MM.1S (cell line): ENCODE results near the gene SEC22A.

Experiments used
- DNase-seq: peaks from one replicate; pipeline ENCODE4 v3.0.0-alpha.2; 2015
- H2AFZ ChIP-seq: fragments of 300-600 bp; sonication (generic); 2 replicates; pipeline ENCODE4 v1.6.0; 2016; ENCODE audit warnings: antibody characterized with exemption, low read length
- H3F3A ChIP-seq: fragments of 300-600 bp; sonication (generic); 2 replicates; pipeline ENCODE4 v1.6.1; 2016; ENCODE audit warnings: mild to moderate bottlenecking, antibody characterized with exemption, low read length, moderate library complexity, mixed read lengths; ENCODE audit not compliant: insufficient read depth
- H3K27ac ChIP-seq: fragments of 300-600 bp; sonication (generic); 2 replicates; pipeline ENCODE4 v1.5.1; 2016; ENCODE audit warnings: mild to moderate bottlenecking, low read length
- H3K27me3 ChIP-seq: fragments of 300-600 bp; sonication (generic); replicated peaks from 2 replicates; pipeline ENCODE4 v1.6.0; 2016; ENCODE audit warnings: low read length; ENCODE audit not compliant: insufficient read depth
- H3K36me3 ChIP-seq: fragments of 300-600 bp; sonication (generic); replicated peaks from 2 replicates; pipeline ENCODE4 v1.6.1; 2016; ENCODE audit warnings: mild to moderate bottlenecking, low read length, mixed read lengths; ENCODE audit not compliant: insufficient read depth
- H3K4me1 ChIP-seq: fragments of 300-600 bp; sonication (generic); 2 replicates; pipeline ENCODE4 v1.6.1; 2016; ENCODE audit warnings: low read length, mixed read lengths
- H3K4me2 ChIP-seq: fragments of 300-600 bp; sonication (generic); 2 replicates; pipeline ENCODE4 v1.6.0; 2016; ENCODE audit warnings: low read depth, low read length
- H3K4me3 ChIP-seq: fragments of 300-600 bp; sonication (generic); 2 replicates; pipeline ENCODE4 v1.5.1; 2016; ENCODE audit warnings: low read length, mixed read lengths
- H3K79me2 ChIP-seq: fragments of 300-600 bp; sonication (generic); 2 replicates; pipeline ENCODE4 v1.6.1; 2016; ENCODE audit warnings: mixed run types, low read length, mixed read lengths
- H3K9ac ChIP-seq: fragments of 300-600 bp; sonication (generic); 2 replicates; pipeline ENCODE4 v1.6.1; 2016; ENCODE audit warnings: low read length, mixed read lengths
- H3K9me2 ChIP-seq: fragments of 300-600 bp; sonication (generic); replicated peaks from 2 replicates; pipeline ENCODE4 v1.6.1; 2016; ENCODE audit warnings: mild to moderate bottlenecking, low read length, mixed read lengths; ENCODE audit not compliant: insufficient read depth
- H3K9me3 ChIP-seq: fragments of 300-600 bp; sonication (generic); replicated peaks from 2 replicates; pipeline ENCODE4 v1.6.1; 2016; ENCODE audit warnings: mild to moderate bottlenecking, low read length, mixed read lengths; ENCODE audit not compliant: insufficient read depth
- H4K20me1 ChIP-seq: fragments of 300-600 bp; sonication (generic); 2 replicates; pipeline ENCODE4 v1.6.1; 2016; ENCODE audit warnings: mild to moderate bottlenecking, low read length, moderate library complexity, mixed read lengths; ENCODE audit not compliant: insufficient read depth
- EZH2 ChIP-seq: fragments of 300-600 bp; sonication (generic); optimal IDR thresholded peaks from 2 replicates; pipeline ENCODE3; 2017; ENCODE audit warnings: low read depth, mild to moderate bottlenecking, antibody characterized with exemption, low read length, mixed read lengths
- EZH2phosphoT487 ChIP-seq: fragments of 300-600 bp; sonication (generic); IDR thresholded peaks from 2 replicates; pipeline ENCODE4 v1.6.1; 2018; ENCODE audit warnings: antibody characterized with exemption, low read length
- TF ChIP-seq, protein P1 (sequence below): fragments of 300-600 bp; sonication (generic); IDR thresholded peaks from 2 replicates; pipeline ENCODE4 v1.5.1; 2016; ENCODE audit warnings: antibody characterized with exemption, low read length, mixed read lengths

Gene SEC22A

DNA sequence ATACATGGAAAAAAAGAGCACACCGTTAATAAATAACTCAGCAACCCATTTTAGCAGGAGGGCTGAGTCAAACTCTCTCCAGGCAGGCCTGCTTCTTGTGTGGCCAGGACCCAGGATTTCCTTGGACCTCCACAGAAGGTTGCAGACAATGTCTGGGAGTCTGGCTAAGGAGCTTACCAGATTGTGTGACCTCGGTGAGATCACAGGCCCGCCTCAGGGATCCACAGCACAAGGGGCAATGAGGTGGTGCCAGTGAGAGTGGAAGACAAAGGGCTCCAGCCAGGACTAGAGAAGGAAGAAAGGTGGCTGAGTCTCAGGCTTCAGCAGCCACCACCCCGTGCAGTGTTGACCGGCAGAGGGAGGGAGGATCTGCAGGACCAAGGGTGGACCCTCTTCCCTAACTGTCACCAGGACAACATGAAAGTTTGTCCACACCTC, 32.2 kb upstream of the SEC22A start:
- H3K9me3 ChIP-seq, result no peaks in the 10 kb centered on the region
- H2AFZ ChIP-seq, result no peak overlapping the region
- DNase-seq, result no peak
- H3K79me2 ChIP-seq, result no peaks in the 10 kb centered on the region
- no peaks in the 10 kb centered on the region for H3K4me1 ChIP-seq
- H3K27ac ChIP-seq, result no peak overlapping the region
- no peaks in the 10 kb centered on the region for H3F3A ChIP-seq
- H3K4me2 ChIP-seq, result no peak overlapping the region
- TF ChIP-seq EZH2, result no peak
- no peak for TF ChIP-seq EZH2phosphoT487
- TF ChIP-seq, protein P1, sequence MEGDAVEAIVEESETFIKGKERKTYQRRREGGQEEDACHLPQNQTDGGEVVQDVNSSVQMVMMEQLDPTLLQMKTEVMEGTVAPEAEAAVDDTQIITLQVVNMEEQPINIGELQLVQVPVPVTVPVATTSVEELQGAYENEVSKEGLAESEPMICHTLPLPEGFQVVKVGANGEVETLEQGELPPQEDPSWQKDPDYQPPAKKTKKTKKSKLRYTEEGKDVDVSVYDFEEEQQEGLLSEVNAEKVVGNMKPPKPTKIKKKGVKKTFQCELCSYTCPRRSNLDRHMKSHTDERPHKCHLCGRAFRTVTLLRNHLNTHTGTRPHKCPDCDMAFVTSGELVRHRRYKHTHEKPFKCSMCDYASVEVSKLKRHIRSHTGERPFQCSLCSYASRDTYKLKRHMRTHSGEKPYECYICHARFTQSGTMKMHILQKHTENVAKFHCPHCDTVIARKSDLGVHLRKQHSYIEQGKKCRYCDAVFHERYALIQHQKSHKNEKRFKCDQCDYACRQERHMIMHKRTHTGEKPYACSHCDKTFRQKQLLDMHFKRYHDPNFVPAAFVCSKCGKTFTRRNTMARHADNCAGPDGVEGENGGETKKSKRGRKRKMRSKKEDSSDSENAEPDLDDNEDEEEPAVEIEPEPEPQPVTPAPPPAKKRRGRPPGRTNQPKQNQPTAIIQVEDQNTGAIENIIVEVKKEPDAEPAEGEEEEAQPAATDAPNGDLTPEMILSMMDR, result no peak
- no peaks in the 10 kb centered on the region for H4K20me1 ChIP-seq
- H3K9ac ChIP-seq, result no peak overlapping the region
- no peaks in the 10 kb centered on the region for H3K9me2 ChIP-seq
- no peak overlapping the region for H3K4me3 ChIP-seq
- H3K27me3 ChIP-seq, result no peaks in the 10 kb centered on the region
- no peaks in the 10 kb centered on the region for H3K36me3 ChIP-seq

DNA sequence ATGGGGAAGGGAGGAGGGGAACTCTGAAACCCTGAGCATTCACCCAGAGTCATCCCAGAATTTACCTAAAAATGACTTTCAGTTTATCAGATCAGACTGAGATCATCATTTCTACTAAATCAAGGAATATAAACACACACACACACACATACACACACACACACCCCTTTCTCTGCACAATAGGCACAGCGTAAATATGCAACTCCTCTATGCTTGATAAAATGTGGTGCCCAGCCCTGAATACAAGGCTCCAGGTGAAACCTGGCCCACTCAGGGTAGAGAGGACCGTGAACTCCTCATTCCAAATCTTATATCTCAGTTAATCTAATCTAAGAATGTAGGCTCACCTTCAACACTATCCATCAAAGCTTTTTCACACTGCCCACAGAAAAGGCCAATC, 31.8 kb upstream of the SEC22A start:
- Histone ChIP-seq H3K4me3 (no peak overlapping the region), H3K79me2 (no peaks in the 10 kb centered on the region), H3K36me3 (no peaks in the 10 kb centered on the region), H3K4me1 (no peaks in the 10 kb centered on the region), H3K27me3 (no peaks in the 10 kb centered on the region), H3K4me2 (no peak overlapping the region), H3K9me3 (no peaks in the 10 kb centered on the region), H2AFZ (no peak overlapping the region), H3K27ac (no peak overlapping the region), H3K9me2 (no peaks in the 10 kb centered on the region), H3F3A (no peaks in the 10 kb centered on the region), H3K9ac (no peak overlapping the region), H4K20me1 (no peaks in the 10 kb centered on the region)
- DNase-seq, result no peak
- TF ChIP-seq, protein P1, result no peak
- TF ChIP-seq EZH2 (no peak), EZH2phosphoT487 (no peak)

DNA sequence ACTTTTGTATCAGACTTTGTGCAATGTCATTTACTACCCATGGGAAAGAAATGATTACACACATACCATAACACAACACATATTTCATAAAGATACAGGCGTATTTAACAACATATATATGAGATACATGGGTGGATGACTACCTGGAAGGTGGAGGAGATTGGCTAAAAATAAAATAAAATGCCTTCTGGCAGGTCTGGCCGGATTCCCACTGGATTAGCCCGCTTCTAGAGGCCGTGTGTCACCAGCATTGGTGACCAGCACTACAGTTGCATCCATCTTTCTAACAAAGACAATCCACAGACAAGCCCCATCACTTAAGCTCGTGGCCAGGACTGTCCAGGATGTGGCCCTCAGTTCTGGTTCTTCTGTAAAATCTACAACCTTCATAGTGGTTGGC, 21.0 kb upstream of the SEC22A start:
- Histone ChIP-seq H3K27me3 (no peaks in the 10 kb centered on the region), H4K20me1 (no peaks in the 10 kb centered on the region), H3K4me3 (no peak overlapping the region), H3K9me3 (no peaks in the 10 kb centered on the region), H2AFZ (no peak overlapping the region), H3K4me1 (no peaks in the 10 kb centered on the region), H3K79me2 (no peaks in the 10 kb centered on the region), H3K36me3 (no peaks in the 10 kb centered on the region), H3K27ac (no peak overlapping the region), H3F3A (no peaks in the 10 kb centered on the region), H3K9ac (no peak overlapping the region), H3K4me2 (no peak overlapping the region), H3K9me2 (no peaks in the 10 kb centered on the region)
- TF ChIP-seq, protein P1, result no peak
- TF ChIP-seq EZH2, result no peak
- DNase-seq, result no peak
